Psoas muscle (tissue), 8 donors: ENCODE results near the gene STPG2. TPM values are rescaled to one million over a fixed set of nuclear protein-coding genes. Genes with fewer than 3 reads are reported as not detected.

Experiments
- ATAC-seq, 4 donors: fragments of 200-7000 bp; cut with Tn5 transposase; one replicate each; pipeline ENCODE4 v1.9.1; 2020; ENCODE audit warnings: moderate library complexity in 3 of 4, mild to moderate bottlenecking in 2 of 4
- DNase-seq, 2 donors: peaks; one replicate each; pipeline ENCODE4 v3.0.0-alpha.2; 2020
- H3K27ac ChIP-seq: fragments of 200-600 bp; one replicate; pipeline ENCODE4 v1.8.0; 2022
- H3K27me3 ChIP-seq, 3 donors: fragments of 200-600 bp in 1 of 3; one replicate each; pipeline versions ENCODE4 v1.6.1 to v1.8.0; 2013 to 2022; ENCODE audit warnings: low read length in 2 of 3, mild to moderate bottlenecking in 2 of 3, moderate library complexity in 1 of 3; ENCODE audit not compliant: insufficient read depth in 3 of 3
- H3K36me3 ChIP-seq, 2 donors: fragments of 200-600 bp in 1 of 2; one replicate each; pipeline versions ENCODE4 v1.6.1 to v1.8.0; 2013 to 2022; ENCODE audit warnings: low read depth in 1 of 2, mild to moderate bottlenecking in 1 of 2, moderate library complexity in 1 of 2; ENCODE audit not compliant: insufficient read depth in 1 of 2
- H3K4me1 ChIP-seq: fragments of 200-600 bp; one replicate; pipeline ENCODE4 v1.8.0; 2022
- H3K4me3 ChIP-seq: fragments of 200-600 bp; one replicate; pipeline ENCODE4 v1.8.0; 2022; ENCODE audit warnings: mild to moderate bottlenecking
- H3K9me3 ChIP-seq: fragments of 200-600 bp; one replicate; pipeline ENCODE4 v1.8.0; 2022
- CTCF ChIP-seq: fragments of 200-600 bp; IDR thresholded peaks from one replicate; pipeline ENCODE4 v1.8.0; 2022; ENCODE audit warnings: antibody characterized with exemption
- WGBS, 3 donors: extraction: QIAGEN DNeasy Blood & Tissue Kit; methylation state at CpG; one replicate each; pipeline versions ENCODE4 v1.1.6 to v1.1.7; 2013; 5-methylcytosine and 5-hydroxymethylcytosine counted together
- intact Hi-C, 2 donors: fragments of 100-400 bp; cut with DNase I; formaldehyde crosslinking; loops; one replicate each; pipeline versions ENCODE4 v1.11.0 to v1.14.2; 2022
- polyA plus RNA-seq, 3 donors: library from polyadenylated mRNA; stranded (reverse); fragments of 200-250 nt; gene quantifications; one replicate each; pipeline ENCODE4 v1.2.3, GENCODE V29; 2013
- total RNA-seq, 4 donors: library from RNA; stranded (reverse); fragmentation: NEBNext Ultra II Directional in 2 of 4; extraction: Animal tissue kit (Norgen Biotek cat#: 25700) in 2 of 4; gene quantifications; one replicate each; pipeline versions ENCODE4 v1.2.1 to v1.2.4, GENCODE V29; 2021 to 2023
- donor health status: healthy with polysubstance abuse.
- donor health status: DM: no; HTN: no; CAD: no; lungs with moderate emphysema.
- donor health status: Bipolar disorder and iron deficiency.
- donor health status: healthy.
- donor health status: DM: yes; HTN: yes; CAD: no.
- donor health status: DM: no; HTN: no; CAD: no.
- donor health status: DM: no; HTN: no; CAD: no.
- donor health status: DM: yes; HTN: yes; CAD: no.

Gene STPG2
- total and polyA plus RNA-seq, 7 donors: 0.01 to 0.21 TPM; not detected in 5

GRCh38 chr4:98125585-98125984 lies 17.7 kb downstream of the STPG2 start:
- intact Hi-C loops: no loop called here
- no peak for ATAC-seq
- Histone ChIP-seq H3K4me3 (no peak overlapping the region), H3K4me1 (no peaks in the 10 kb centered on the region), H3K36me3 (no peaks in the 10 kb centered on the region), H3K27me3 (no peaks in the 10 kb centered on the region), H3K27ac (no peak overlapping the region), H3K9me3 (no peaks in the 10 kb centered on the region)
- DNase-seq: no peak
- no peak for TF ChIP-seq CTCF
- WGBS, 3 donors: 17 to 67% (median 56%) methylated on average over 2 of the region's 2 CpGs

DNA sequence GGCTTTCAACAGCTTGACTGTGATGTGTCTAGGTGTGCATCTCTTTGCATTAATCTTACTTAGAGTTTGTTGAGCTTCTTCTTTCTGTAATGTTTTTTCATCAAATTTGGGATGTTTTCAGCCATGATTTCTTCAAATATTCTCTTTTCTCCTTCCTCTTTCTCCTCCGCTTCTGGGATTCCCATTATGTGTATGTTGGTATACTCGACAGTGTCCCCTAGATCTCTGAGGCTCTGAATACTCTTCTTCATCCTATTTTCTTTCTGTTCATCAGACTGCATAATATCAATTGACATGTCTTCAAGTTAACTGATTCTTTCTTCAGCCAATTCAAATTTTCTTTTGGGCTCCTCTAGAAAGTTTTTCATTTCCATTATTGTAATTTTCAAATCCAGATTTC lies 25.9 kb downstream of the STPG2 start:
- Histone ChIP-seq H3K27me3 (no peaks in the 10 kb centered on the region), H3K4me1 (no peaks in the 10 kb centered on the region), H3K9me3 (peaks cover 8% of the 10 kb centered on the region), H3K27ac (no peak overlapping the region), H3K4me3 (no peak overlapping the region), H3K36me3 (no peaks in the 10 kb centered on the region)
- intact Hi-C loops: no loop called here
- WGBS, 3 donors: 85 to 98% (median 96%) methylated on average over 2 of the region's 2 CpGs
- TF ChIP-seq CTCF: no peak
- DNase-seq (no peak), ATAC-seq (no peak)

DNA sequence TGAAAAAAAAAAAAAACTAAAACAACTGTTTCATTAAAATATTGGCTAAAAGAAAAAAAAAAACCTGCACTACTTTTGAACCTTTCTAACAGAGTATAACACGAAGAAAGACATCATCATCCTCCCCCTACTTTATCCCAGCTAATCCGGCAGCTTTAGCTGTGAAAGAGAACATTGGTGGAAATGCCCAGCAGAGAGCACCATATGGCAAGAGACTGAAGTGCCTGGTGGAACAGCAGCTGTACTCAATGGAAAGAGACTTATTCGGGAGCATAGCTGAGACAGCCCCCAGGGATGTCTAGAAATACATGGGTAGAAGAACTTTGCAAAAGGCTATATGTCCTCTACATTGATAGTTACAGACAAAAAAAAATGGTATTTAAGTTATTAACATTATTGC lies 30.3 kb downstream of the STPG2 start:
- Histone ChIP-seq H3K9me3 (peaks cover 8% of the 10 kb centered on the region), H3K4me3 (no peak overlapping the region), H3K4me1 (no peaks in the 10 kb centered on the region), H3K27ac (no peak overlapping the region), H3K27me3 (no peaks in the 10 kb centered on the region), H3K36me3 (no peaks in the 10 kb centered on the region)
- TF ChIP-seq CTCF: peak; percentile 26
- 5 to 8% (median 6%) methylated on average over 3 of the region's 3 CpGs for WGBS, 3 donors
- ATAC-seq (peak in 1 of 4 donors; percentile 65), DNase-seq (no peak)
- intact Hi-C loops: no loop called here

DNA sequence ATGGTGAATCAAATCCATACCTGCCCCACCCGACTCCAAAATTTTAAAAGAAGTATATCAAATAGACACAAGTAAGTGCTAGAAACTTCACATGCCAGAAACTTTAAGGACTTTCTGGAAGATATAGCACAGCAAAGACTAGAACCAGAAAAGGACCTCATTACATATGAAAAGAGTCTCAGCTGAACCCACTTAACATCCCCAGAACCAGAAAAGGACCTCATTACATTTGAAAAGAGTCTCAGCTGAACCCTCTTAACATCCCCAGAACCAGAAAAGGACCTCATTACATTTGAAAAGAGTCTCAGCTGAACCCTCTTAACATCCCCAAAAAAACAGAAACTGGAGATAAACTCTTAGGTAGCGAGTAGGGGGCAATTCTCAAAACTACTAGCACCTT lies 32.3 kb downstream of the STPG2 start:
- H3K4me1 ChIP-seq: no peaks in the 10 kb centered on the region
- H3K27me3 ChIP-seq: no peaks in the 10 kb centered on the region
- no peak for TF ChIP-seq CTCF
- 88 to 98% (median 96%) methylated on average over 2 of the region's 2 CpGs for WGBS, 3 donors
- ATAC-seq (no peak), DNase-seq (no peak)
- no peak overlapping the region for H3K4me3 ChIP-seq
- no peak overlapping the region for H3K27ac ChIP-seq
- intact Hi-C loops: no loop called here
- H3K9me3 ChIP-seq: no peaks in the 10 kb centered on the region
- H3K36me3 ChIP-seq: no peaks in the 10 kb centered on the region

- Histone ChIP-seq H3K9me3 (no peaks in the 10 kb centered on the region), H3K27ac (no peak overlapping the region), H3K36me3 (no peaks in the 10 kb centered on the region), H3K27me3 (no peaks in the 10 kb centered on the region), H3K4me3 (no peak overlapping the region), H3K4me1 (no peaks in the 10 kb centered on the region)
- ATAC-seq (no peak), DNase-seq (no peak)
- WGBS, 3 donors: 51 to 78% (median 70%) methylated on average over 5 of the region's 5 CpGs
- intact Hi-C loops: no loop called here
- no peak for TF ChIP-seq CTCF
These were observed 33.1 kb downstream of the STPG2 start for GRCh38 chr4:98110214-98110613.
